Prostate gland (tissue), 2 donors: ENCODE measurements around the gene SPG21. TPM values are rescaled to one million over a fixed set of nuclear protein-coding genes. Genes with fewer than 3 reads are reported as not detected.
A peak's percentile ranks its signal among the peaks of the same experiment; 100 is the strongest.

ENCODE experiments used
- DNase-seq: peaks from one replicate; pipeline ENCODE4 v3.0.0-alpha.2; 2019; ENCODE audit warnings: low spot score
- H3K27ac ChIP-seq, 2 donors: fragments of 200-600 bp; sonication (generic); 2 replicates each; pipeline ENCODE4 v1.5.1; 2017 to 2019
- H3K27me3 ChIP-seq: fragments of 200-600 bp; sonication (generic); replicated peaks from 2 replicates; pipeline ENCODE4 v1.5.1; 2019; ENCODE audit not compliant: insufficient read depth
- H3K36me3 ChIP-seq, 2 donors: fragments of 200-600 bp; sonication (generic); 1 replicate in 1 of 2; 2 replicates in 1 of 2; pipeline versions ENCODE4 v1.5.1 to v1.8.1; 2017 to 2019
- H3K4me1 ChIP-seq: fragments of 200-600 bp; sonication (generic); replicated peaks from 2 replicates; pipeline ENCODE4 v1.5.1; 2019
- H3K4me3 ChIP-seq, 2 donors: fragments of 200-600 bp; sonication (generic); 2 replicates each; pipeline ENCODE4 v1.5.1; 2017 to 2019
- H3K9me3 ChIP-seq: fragments of 200-600 bp; sonication (generic); 2 replicates; pipeline ENCODE4 v1.5.1; 2017
- CTCF ChIP-seq, 4 experiments: fragments of 200-600 bp in 2 of 4; fragments of 450-650 bp in 2 of 4; sonication (generic) in 2 of 4; IDR thresholded peaks; 1 replicate in 3 of 4; 2 replicates in 1 of 4; pipeline ENCODE4 v1.5.1; 2016 to 2019; ENCODE audit warnings: antibody characterized with exemption in 4 of 4, mild to moderate bottlenecking in 2 of 4, moderate library complexity in 2 of 4
- POLR2A ChIP-seq: fragments of 450-650 bp; IDR thresholded peaks from one replicate; pipeline ENCODE4 v1.6.1; 2016; ENCODE audit warnings: antibody characterized with exemption, mild to moderate bottlenecking
- POLR2AphosphoS5 ChIP-seq: sonication (generic); formaldehyde crosslinking; IDR thresholded peaks from one replicate; pipeline ENCODE4 v1.6.1; 2017; ENCODE audit warnings: antibody characterized with exemption
- WGBS: methylation state at CpG from one replicate; pipeline ENCODE4 v1.1.5; 2018; 5-methylcytosine and 5-hydroxymethylcytosine counted together
- intact Hi-C: fragments of 100-400 bp; cut with DNase I; formaldehyde crosslinking; loops from one replicate; pipeline ENCODE4 v1.14.2; 2022
- total RNA-seq, 2 donors: library from RNA; depleted of rRNA; stranded (reverse); fragments of >200 nt; gene quantifications; one replicate each; pipeline ENCODE4 v1.1.0, GENCODE V29; 2016

Gene SPG21
- total RNA-seq, 2 donors from 2014 or later = 95.8 to 98.8 TPM

GRCh38 chr15:64925335-64926330 lies 64.1 kb downstream of the SPG21 start:
- intact Hi-C loops = no loop called here
- DNase-seq = no peak

GRCh38 chr15:64923546-64923945 lies 66.2 kb downstream of the SPG21 start:
- H3K9me3 ChIP-seq = no peaks in the 10 kb centered on the region
- 92% methylated on average over 2 of the region's 2 CpGs for WGBS
- no peaks in the 10 kb centered on the region for H3K4me1 ChIP-seq
- intact Hi-C loops = no loop called here
- H3K27ac ChIP-seq = no peak overlapping the region
- DNase-seq = no peak
- no peak overlapping the region for H3K4me3 ChIP-seq
- TF ChIP-seq POLR2AphosphoS5 (no peak), POLR2A (no peak), CTCF (IDR thresholded peaks at IDR 0.05) (no peak)
- no peaks in the 10 kb centered on the region for H3K27me3 ChIP-seq
- no peaks in the 10 kb centered on the region for H3K36me3 ChIP-seq

More at GRCh38 chr15:64925335-64926330, 64.1 kb downstream of the SPG21 start:
- H3K9me3 ChIP-seq = no peaks in the 10 kb centered on the region
- H3K36me3 ChIP-seq = no peaks in the 10 kb centered on the region
- H3K4me3 ChIP-seq = no peak overlapping the region
- TF ChIP-seq POLR2A (no peak), POLR2AphosphoS5 (no peak), CTCF (IDR thresholded peaks at IDR 0.05) (no peak)
- H3K4me1 ChIP-seq = no peaks in the 10 kb centered on the region
- H3K27ac ChIP-seq = no peak overlapping the region
- 93% methylated on average over 13 of the region's 13 CpGs for WGBS
- no peaks in the 10 kb centered on the region for H3K27me3 ChIP-seq

- intact Hi-C loops = no loop called here
- DNase-seq = peak; percentile 26
Measured at GRCh38 chr15:64921711-64922110, 68.0 kb downstream of the SPG21 start.

GRCh38 chr15:64919721-64920120 lies 70.0 kb downstream of the SPG21 start:
- Histone ChIP-seq H3K27me3 (no peaks in the 10 kb centered on the region), H3K4me3 (no peak overlapping the region), H3K36me3 (no peaks in the 10 kb centered on the region), H3K27ac (no peak overlapping the region), H3K4me1 (no peaks in the 10 kb centered on the region), H3K9me3 (no peaks in the 10 kb centered on the region)
- WGBS = 99% methylated on average over 4 of the region's 4 CpGs
- no peak for DNase-seq
- TF ChIP-seq CTCF (IDR thresholded peaks at IDR 0.05) = no peak
- no peak for TF ChIP-seq POLR2AphosphoS5
- no peak for TF ChIP-seq POLR2A
- intact Hi-C loops = no loop called here

More at GRCh38 chr15:64921711-64922110, 68.0 kb downstream of the SPG21 start:
- Histone ChIP-seq H3K4me3 (no peak overlapping the region), H3K4me1 (no peaks in the 10 kb centered on the region), H3K27me3 (no peaks in the 10 kb centered on the region), H3K36me3 (no peaks in the 10 kb centered on the region), H3K9me3 (no peaks in the 10 kb centered on the region), H3K27ac (peak overlapping the region; percentile 11 to 47)
- no peak for TF ChIP-seq POLR2A
- TF ChIP-seq POLR2AphosphoS5 = no peak
- no peak for TF ChIP-seq CTCF (IDR thresholded peaks at IDR 0.05)
- 31% methylated on average over 6 of the region's 6 CpGs for WGBS

- Histone ChIP-seq H3K27ac (no peak overlapping the region), H3K36me3 (no peaks in the 10 kb centered on the region), H3K4me1 (no peaks in the 10 kb centered on the region), H3K27me3 (no peaks in the 10 kb centered on the region), H3K4me3 (no peak overlapping the region), H3K9me3 (no peaks in the 10 kb centered on the region)
- DNase-seq = no peak
- intact Hi-C loops = no loop called here
- 100% methylated on average over 9 of the region's 9 CpGs for WGBS
- no peak for TF ChIP-seq POLR2A
Measured at GRCh38 chr15:64917211-64917610, 72.5 kb downstream of the SPG21 start.
